Embryonic facial prominence (tissue), 1 donor: ENCODE results near the gene DAW1.
"Not testable (repeated sequence)": the region's sequence is repeated elsewhere in the genome, so short reads cannot be mapped to it uniquely, and the experiment has no call there.

ENCODE experiments used
- DNase-seq: peaks from one replicate; pipeline ENCODE4 v3.0.0-alpha.2; 2016; ENCODE audit errors: extremely low spot score

Gene DAW1

DNA sequence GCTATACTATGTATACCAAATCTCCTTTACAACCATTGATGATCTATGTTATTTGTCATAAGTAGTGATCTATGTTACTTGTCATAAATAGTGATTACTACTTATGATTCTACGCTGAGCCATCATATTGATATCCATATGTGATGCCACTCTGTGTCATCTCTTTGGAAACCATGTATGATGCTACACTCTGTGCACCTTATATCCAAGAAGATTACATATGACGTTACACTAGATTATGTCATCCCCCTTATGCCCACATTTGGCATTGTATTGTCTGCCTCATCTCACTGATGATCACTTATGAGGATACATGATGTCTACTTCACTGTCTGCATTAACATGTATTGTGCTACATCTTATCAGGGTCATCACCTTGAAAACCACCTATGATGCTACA lies 42.9 kb downstream of the DAW1 start:
- DNase-seq, result no peak

DNA sequence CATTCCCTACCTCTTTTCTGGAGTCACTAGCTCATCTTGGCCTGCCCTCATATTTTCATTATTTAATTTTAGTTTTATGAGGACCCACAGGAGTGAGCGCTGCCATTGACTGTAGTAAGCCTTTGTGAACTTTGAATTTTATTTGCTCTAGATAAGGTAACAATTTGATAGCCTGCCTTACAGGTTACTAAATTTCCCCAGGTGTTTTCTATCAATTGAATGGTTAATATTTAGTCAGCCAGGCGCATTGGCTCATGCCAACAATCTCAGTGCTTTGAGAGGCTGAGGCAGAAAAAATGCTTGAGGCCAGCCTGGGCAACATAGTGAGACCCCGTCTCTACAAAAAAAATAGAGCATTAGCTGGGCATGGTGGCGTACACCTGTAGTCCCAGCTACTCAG lies 50.2 kb downstream of the DAW1 start:
- no peak for DNase-seq

DNA sequence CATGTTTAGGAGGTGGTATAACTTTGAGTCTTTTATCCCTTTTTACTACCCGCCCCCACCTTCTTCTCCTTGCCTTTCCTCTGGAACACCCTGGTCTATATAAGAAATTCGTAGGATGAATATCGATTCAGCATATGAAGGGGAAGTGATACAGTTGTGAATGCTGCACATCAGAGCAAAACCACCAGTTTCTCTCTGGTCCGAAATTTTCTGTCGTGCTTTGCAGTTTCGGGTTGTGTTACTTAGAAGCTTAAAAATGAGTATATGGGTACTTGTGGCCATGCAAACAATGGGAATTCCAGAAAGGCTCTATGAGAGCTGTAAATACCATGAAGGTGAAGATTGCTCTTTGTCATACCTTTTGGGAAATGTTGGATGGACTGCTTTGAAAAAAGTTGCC lies 60.6 kb downstream of the DAW1 start:
- no peak for DNase-seq

DNA sequence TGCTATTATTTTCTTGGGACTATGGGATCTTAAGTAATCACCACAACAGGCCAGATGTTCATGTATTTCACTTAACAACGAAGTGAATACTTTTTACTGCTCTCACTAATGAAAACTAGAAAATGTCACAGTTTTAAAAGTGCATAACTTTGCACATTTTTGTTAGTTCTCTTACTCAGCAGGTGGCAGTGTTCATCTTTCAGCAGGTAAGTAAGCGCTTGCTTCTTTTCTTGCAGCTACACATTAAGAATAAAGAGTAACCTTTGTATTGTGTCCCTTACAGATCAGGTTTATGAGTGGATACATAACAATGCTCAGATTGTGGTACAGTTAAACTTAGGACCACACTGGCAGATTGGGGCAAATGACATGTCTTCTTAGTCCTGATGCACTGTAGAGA lies 61.0 kb downstream of the DAW1 start:
- no peak for DNase-seq

DNA sequence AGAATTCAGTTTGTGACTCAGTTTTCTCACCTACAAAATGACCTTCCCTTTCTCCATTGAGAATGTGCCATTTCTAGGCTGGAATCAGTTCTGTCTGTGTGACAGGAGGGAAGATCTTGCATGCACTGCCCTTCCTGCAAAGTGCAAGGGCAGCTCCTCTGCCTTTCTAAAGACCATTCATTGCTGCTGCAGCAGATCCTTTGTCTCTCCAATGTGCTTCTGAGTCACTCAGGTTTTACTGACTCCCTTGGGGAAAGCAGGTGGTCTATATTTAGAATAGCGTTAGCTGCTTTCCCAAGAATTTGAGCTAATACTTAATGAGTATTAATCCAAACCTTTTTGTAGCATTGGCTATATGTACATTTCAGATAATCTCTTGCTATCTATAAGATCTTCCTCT lies 62.5 kb downstream of the DAW1 start:
- DNase-seq, result no peak

DNA sequence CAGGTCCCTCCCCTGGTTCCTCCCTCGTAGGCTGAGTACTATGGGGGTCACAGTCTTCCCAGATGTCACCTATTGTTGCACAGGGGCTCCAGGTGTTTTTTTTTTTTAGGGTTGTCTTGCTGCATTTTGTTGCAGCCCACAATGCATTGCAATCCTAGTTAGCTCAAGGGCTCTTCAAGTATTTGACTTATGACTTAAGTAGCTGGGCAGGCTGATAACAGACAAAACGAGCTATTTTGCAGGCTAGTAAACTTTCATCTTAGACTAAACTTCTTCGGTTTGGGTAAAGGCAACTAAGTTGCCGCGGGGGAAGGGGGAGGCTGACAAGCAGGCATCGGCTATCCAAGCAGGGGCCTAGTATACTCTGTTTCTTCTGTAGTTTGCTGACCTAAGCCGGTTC lies 64.8 kb downstream of the DAW1 start:
- DNase-seq, result not testable (repeated sequence)

DNA sequence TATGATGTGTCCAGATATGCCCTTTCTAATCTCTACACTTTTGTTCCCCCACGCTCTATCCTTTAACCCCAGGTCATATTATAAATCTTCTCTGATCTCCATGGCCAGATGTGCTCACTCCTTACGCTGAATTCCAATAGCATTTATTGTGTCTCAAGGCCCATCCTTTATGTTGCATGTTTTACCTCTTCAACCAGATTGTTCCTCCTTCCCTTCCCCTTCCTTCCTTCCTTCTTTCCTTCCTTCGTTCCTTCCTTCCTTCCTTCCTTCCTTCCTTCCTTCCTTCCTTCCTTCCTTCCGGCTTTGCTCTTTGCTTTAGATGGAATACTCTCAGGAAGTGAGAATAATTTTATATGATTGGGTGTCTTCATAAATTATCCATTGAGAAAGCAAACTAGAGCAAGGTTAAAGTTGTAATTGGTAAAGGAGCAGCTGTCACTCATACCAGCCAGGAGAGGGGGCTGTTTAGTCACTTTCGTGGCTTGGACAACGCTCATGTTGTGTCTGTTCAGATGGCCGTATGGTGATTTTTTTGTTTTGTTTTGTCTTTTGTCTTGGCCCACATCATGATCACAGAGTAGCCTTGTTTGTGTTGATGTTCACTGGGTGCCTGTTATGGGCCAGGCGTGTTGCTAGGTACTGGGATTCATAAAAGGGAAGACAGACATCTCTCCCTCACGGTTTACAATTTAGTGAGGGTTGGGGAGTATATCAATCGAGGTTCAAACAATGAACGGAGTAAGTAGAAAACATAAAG lies 68.0 kb downstream of the DAW1 start:
- DNase-seq, result no peak

DNA sequence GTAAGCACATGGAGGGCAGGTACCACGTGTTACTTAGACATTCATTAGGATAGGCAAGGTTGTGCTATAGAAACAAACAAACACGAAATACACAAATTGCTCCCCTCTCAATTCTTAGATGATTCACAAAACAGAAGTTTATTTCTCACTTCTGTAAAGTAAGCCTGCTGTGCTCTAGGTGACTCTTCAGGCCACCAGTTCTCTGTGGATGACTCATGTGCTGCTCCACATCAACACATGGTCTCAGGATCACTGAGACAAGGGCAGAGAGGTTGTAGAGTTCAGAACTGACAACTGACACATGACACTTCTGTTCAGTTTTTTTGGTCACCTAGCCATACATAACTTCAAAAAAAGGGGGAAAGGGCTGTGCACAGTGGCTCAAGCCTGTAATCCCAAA lies 70.6 kb downstream of the DAW1 start:
- DNase-seq, result no peak

DNA sequence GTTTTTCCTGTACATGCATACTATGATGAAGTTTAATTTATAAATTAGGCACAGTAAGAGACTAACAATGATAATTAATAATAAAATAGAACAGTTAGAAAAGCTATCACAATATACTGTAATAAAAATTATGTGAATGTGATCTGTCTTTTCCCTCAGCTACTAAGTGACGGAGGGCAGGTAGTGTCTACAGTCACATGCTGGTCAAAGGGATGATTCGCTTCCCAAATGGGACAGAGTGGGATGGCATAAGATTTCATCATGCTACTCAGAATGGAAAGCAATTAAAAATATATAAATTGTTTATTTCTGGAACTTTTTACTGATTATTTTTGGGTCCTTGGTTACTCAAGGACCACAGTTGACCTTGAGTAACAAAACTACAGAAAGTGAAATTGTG lies 71.5 kb downstream of the DAW1 start:
- no peak for DNase-seq

DNA sequence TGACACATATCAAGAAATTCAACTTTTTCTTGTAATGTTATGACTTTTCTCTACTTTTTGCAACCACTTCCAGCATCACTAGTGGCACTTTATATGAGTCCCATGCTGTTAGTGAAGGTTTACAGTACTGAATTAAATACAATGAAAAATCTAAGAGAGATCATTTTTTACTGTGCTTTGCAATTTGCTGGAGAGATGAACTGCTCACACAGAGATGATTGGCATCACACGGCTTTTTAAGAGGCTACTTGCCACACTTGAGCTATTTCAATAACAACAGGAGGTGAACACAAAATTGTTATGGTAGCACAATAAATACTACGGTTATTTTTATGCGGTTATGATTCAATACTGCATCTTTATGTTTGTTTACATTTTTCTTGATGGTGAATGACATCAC lies 88.9 kb downstream of the DAW1 start:
- DNase-seq, result no peak

DNA sequence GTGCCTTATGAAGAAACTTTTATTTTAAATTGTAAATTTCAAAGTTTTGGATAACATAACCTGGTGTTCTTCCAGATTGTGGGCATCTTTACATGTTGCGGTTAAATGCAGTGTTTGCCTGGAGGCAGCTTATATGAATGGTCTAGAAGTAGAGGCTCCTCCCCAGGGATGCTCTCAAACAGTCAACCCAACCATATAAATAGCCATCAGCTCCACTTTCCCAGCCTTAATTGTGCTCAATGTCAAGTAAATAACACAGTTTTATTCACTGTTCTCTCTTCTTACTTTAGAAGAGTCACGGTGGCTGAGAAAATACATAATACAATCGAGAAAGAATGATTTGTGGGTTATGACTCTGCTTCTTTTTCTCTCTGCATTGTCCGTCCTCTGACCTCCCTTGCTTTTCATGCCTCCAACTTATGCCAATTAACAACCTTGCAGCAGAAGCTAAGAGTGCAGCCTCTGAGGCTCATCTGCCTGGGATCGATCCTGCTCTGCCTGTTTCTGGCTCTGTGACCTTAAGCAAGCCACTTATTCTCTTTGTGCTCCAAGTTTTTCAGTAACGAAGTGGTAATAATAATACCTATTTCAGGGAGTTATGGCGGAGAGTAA lies 100.3 kb downstream of the DAW1 start:
- no peak for DNase-seq

DNA sequence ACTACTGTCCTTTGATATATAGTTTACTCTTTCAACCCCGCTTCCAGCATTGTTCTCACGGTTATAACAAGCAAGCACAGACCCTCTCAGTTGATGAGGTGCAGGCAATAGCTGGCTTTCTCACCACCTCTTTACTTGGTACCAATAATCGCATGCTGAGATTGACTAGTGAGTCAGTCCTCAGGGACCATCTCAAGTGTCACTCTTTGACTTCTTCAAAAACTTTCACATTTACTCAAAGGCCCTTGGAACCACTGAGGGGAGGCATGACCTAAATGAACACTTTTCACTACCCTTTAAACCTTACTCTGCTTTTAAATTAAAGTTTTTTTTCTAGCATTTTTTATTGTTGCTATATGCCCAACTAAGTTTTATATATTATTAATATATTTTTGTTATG lies 101.8 kb downstream of the DAW1 start:
- no peak for DNase-seq
